ENCODE data around the gene GRAMD2A.
A peak's percentile ranks its signal among the peaks of the same experiment; 100 is the strongest.

GRAMD2A gene

DNA sequence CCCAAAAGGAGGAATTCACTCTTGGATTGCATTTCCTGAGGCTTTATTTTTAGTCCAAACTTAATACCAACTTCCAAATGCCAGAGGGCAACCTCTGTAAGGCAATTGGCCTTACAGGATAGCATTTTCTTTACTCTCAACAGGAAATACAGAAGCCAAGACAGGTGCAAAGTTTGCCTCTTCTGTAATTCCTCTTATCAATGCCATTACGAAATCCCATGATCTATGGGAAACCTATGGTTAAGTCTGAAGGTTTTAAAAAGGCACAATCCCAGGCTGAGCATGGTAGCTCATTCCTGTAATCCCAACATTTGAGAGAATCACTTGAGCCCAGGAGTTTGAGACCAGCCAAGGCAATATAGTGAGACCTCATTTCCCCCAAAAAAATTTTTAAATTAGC, 18.5 kb upstream of the GRAMD2A start:
- DNase-seq: no peak

DNA sequence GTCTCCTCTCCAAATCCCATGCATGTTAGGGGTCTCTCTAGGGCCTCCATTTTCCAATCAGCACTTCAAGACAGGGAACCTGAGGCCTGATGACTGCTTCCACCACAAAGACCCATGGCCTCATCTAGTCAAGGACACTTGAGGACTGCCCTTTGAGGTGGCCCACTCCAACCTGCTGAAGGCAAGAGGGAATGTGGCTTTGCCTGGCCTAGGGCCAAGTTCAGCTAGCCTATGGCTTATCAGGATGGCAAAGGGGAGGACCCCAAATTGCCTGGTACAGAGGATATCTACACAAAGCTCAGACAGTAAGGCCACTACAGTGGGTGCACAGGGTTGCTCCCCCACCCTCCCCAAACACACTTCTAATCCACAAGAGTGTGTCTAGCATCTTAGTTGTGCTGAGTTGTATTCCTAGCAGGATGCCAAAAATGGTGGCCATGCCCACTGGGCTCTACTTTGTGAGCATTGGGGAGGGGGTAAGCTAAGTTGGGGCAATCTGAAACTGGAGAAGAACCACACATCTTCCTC, 10.0 kb upstream of the GRAMD2A start:
- no peak for DNase-seq

DNA sequence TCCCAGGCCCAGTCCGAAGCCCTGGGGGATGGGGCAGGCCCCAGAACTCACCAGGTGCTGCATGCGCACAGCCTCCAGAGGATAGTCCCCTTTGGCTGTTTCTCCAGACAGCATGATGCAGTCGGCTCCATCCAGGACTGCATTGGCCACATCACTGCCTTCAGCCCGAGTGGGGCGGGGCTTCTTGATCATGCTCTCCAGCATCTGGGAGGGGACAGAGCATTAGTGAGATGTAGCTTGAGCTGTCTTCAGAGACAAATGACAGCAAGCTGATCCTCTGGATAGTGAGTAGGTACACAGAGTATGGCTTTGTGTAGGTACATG, 9.1 kb upstream of the GRAMD2A start:
- DNase-seq: no peak

DNA sequence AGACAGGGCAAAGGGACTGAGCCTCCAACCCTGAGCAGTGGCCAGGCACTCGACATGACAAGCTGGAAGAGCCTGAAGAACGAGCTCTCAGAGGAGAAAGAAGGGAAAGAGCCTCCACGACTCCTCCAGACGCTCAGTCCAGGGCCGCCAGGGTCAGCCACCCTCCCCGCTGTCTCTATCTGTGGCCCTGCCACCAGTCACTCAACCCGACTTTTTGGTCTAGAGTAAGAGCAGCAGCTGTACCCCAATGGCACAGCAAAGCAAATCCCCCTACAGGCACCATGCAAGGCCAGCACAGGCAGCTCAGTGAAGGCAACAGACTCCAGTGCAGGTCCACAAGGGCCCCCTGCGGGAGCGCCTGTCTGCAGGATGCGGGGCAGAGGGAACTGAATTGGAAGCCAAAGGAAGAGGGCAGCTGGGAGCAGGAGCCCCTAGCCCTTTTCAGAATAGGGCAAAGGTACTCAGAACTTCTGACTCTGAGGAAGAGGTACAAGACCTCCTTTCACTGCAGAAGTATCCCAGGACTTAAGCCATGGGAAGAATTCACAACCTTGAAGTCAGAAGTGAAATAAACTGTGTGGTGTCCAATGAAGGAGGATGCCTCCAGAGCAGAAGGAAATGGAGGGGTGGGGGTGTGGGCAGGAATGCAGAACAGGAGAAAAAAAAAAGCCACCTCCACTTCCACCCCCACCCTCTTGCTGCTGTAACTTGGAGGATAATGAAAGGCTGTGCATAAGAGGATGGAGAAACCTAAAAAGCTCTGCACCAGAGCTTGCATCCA, 8.5 kb upstream of the GRAMD2A start:
- DNase-seq: no peak

DNA sequence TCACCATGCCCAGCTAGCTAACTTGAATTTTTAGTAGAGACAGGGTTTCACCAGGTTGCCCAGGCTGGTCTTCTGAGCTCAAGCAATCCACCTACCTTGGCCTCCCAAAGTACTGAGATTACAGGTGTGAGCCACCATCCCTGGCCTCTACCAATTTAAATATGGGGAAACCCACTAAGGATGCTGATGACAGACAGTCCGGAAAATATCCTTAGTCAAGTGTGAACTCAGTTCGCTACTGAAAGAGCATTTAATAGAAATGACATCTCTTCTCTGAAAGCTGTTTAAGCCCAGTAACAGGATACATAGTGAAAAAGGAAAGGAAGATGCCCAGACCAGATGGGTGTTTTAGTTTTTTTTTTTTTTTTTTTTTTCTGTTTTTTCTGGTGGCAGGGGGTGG, 7.7 kb upstream of the GRAMD2A start:
- DNase-seq: no peak

DNA sequence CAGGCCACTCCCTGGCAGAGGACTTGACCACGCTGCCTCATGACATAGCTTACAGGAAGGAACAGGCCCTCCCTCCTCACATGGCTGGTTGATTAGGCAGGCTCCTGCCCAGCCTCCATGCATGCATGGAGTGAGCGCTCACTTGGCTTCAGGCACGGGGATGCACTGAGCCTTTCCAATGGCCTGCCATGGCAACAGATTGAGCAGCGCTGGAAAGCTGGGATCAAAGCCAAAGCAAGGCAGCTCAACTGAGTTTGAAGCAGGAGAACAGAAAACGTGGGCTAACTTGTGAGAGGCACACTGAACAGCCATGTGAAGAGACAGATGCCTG, 5.9 kb upstream of the GRAMD2A start:
- DNase-seq: no peak

DNA sequence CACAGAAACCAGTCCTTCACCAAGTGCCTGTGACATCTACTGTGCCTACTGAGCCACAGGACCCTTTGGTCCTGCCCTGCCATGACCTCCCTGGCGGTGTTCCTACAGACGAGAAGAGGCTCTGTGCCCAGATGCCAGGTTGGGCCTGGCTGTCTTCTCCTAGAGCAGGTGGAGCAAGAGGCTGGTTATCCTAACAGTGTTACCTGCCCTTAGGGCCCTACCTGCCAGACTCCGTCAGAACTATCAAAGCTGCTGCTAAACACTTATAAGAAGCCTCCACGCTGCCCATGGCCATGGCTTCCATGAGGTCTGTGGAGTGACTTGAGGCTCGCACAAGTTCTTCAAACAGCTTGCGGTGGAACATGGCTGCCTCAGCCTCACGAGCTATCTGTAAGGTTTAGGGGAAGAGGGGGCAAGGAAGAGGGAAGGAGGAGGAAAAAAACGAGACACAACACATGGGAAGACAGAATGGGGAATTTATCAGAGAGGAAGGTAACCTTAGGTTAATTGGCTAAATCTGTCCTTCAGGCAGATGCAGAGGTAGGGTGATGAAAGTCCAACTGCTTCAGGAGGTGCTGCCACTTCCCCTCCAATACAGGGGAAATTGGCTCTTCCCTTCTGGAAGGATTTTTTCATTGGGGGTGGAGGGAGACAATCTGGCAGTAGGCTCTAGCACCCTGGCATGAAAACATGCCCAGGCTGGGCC, 5.4 kb upstream of the GRAMD2A start:
- DNase-seq: no peak

DNA sequence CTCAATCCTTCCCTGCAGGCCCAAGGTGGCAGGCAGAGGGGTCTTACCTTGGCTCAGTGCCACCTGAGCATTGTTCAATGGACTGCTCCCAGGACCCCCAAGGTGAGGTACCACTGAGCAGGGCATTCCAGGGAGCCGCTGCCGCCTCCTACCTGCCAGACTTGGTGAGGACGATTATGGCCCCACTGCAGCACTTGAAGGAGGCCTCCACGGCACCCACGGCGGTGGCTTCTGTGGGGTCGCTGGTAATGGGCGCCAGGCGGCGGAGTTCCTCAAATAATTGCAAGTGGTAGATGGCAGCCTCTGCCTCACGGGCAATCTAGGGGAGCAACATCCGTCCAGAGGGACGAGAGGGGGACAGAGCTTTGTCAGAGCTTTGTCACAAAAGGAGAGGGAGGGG, 4.7 kb upstream of the GRAMD2A start:
- DNase-seq: no peak

DNA sequence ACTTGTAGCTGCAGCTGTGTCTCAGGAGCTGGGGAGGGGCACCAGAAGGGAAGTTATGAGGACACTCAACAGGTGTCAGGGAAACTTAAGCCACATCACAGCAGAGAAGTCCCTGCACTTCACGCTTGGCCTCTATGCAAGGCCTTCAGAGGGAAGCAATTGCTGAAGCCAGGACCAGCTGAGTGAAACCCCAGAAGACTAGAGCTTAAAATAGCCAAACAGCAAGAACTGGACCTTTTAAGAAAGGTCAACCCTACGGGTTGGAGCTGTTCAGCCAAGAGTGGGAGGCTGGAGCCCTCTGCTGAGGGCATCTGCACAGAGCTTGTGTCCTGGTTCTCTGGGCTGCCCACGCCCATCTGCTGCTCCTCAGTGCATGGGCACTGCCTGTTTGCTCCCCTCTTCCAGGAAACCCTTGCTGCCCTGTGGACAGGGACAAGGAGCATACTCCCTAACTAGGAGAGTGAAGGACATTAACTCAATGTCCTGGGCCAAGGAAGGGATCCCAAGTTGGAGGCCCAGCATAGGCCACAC, 3.9 kb upstream of the GRAMD2A start:
- no peak for DNase-seq

DNA sequence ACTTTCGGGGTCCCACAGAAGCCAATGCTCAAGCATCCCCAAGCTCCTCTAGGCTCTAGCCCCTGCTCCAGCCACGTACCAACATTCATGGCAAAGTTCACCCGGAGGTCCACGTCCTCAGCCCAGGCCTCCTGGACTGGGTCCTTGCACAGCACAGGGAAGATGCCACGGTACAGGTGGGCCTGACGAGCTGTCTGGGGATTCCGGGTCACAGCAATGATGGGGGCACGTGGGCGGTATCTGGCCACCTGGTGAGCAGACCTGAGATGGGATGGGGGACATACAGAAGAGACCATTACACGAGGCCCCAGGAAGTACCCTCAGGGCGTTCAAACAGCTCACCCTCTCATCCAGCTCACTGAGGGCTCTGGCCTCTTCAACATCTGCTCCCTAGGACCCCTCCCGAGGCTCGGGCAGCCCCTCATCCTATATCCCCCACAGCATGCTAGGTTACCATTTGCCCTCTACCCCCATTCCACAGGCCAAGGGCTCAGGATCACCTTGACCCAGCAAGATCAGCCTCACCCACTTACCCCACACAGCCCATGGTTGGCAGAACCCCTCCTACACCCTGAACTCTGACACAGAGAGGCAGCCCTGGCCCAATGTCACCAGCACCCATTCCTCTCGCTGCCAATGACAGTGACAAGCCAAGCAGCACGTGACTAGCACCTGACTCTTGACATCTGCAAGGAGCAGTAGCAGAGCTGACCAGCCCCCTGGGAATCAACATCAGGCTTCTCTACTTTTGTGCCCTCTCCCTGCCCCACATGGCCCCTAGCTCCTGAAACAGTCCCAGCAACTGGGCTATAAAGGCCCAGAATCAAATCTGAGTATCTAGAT, 3.0 kb upstream of the GRAMD2A start:
- DNase-seq: no peak

DNA sequence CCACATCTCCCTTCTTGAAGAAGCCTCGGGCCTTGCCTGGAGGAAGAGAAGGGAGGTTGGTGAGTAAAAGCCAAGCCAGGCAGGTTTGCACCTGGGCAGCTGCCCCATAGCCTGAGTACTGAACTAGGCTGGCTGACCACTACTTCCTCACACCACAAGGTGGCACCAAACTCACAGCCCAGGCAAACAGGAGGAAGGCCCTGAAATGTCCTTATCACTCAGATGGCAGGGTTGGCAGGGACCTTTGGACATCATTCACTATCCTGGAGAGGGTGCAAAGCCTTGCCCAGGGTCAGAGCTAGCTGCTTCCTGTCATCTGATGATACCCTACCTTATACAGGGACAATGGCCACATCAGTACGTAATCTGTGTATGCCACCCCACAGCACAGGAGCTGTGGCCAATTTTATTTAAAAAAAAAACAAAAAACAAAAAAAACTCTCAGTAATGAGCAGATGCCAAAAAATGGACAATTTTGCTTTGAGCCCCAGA, 2.2 kb upstream of the GRAMD2A start:
- DNase-seq: peak; percentile 79

DNA sequence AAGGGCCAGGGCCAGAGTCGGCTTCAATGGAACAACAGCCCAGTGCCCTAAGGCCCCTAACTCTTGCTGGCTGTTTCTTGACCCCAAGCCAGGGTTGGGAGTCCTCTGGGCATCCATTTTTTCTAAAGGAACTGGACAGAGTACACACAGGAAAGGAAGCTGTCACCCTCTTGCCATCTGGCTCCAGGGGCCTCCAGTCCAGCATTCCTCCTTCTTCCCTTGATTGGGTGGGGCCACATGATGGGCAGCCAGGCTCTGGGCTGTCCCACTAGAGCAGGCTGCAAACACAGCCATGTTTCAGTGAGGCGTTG, 1.6 kb upstream of the GRAMD2A start:
- no peak for DNase-seq

DNA sequence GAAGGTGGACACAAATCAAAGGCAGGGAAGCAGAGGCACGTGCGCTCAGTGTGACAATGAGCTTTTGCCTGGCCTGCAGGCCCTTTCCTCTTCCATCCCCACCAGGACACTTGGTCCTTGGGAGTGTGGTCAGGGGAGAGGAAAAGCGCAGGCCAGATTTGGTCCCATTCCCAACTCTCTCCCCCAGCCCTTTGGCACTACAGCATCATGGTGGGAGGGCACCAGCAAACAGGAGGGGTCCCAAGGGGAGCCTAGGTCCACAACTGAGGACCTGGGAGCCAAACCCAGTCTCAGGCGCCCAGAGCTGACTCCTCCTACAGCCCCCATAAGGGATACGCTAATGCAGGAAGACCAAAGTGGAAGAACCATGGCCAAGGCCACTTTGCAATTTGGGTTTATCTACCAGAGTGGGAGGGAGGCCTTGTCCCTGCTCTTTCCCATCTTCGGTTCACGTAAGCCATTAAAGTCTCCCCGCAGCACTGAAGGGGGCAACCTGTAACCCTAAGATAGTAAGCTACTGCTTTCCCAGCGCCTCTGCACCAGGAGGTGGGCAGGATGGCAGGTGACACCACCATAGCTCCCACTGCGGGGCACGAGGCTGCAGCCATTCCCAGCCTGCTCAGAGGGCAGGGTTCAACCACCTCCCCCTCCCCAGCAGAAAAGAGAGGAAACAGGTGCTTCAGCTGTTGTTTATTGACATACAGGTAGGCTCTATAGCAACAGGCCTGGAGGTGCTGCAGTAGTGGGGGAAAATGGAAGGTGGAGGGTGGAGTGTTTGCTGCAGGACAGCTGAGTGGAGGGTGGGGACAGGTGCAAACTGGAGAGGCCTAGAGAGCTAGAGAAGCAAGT, 993 bp upstream of the GRAMD2A start:
- DNase-seq: no peak

DNA sequence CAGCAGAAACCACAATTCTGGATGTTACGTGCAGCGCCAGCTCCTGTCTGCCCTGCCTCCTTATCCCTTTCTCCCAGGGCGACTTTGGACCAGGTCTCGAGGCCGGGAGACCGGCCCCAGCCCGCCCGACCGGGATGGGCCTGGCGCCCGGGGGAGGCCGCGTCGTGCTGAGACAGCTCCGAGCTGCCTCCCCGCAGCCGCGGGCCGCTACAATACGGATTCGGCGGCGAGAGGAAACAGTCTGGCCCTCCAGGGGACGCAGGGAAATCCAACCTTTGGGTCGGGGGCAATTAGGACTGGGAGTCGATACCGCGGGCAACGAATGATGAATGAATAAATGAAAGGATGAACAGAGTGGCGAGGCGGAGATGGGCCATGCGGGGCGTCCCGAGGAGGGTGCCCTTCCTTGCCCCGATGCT, 537 bp downstream of the GRAMD2A start:
- no peak for DNase-seq

DNA sequence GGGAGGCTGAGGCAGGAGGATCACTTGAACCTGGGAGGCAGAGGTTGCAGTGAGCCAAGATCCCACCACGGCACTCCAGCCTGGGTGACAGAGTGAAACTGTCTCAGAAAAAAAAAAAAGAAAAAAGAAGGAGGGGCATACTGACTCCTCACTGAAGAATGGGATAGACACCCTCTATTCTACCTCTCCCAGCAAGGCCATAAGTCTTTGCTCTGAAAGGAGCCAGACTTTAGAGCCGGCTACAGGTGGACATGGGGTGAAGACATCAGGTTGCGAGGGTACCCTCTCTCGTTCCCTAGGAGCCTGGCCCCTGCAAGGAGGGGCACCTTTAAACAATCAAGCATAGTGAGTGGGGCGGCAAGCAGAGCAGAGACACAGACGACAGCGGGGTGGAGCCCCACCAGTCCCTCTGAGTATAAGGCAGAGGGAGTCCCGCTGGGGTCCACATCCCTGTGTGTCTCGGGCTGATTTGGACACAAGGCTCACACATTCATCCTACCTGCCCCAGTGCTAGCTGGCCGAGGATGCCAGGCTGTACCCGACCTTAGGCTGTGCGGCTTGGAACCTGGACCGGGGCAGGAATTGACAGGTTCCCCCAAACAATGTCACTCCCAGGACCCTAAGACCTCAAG, 1.1 kb downstream of the GRAMD2A start:
- DNase-seq: no peak

DNA sequence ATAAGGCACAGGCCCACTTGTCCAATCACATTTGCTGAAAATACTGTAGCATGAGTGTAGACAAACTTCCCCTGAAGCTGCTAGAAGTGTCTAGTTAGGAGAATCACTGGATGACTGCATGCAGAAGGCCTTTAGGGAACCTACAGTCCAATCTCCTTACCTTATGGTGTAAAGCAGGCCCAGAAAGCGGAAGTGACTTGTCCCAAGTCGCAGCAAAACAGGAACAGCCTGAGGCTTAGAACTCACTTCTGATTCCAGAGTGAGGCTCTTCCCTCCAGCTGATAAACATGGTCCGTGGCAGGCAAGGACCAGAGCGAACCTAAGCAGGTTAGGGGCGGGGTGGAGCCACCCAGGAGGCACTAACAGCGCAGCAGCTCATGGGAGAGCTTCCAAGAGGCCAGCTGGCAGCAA, 2.5 kb downstream of the GRAMD2A start:
- peak; percentile 16 for DNase-seq

DNA sequence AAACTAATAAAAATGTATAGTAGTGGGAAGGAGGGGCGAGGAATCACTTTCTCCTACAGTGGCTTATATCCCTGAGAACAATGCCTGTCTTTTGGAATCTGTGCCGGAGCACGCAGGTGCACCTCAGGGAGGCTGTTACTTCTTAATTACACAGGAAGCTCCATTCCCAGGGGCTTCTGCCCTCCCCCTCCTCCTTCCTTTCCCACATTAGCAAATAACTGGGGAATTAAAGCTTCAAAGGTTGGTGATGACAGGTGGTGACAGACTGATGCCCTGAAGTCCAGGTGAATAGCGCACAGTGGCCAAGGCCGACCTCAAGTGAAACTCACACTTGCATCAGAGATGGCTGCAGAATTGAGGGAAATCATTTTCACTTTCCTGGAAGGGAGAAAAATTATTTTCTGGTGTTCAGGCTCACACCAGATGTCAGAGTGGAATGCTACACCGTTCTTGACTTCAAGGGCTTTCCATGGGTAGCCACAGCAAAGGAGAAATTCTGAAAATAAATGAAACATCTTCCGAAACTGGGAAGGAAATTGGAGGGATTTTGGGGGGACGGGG, 3.7 kb downstream of the GRAMD2A start:
- no peak for DNase-seq

DNA sequence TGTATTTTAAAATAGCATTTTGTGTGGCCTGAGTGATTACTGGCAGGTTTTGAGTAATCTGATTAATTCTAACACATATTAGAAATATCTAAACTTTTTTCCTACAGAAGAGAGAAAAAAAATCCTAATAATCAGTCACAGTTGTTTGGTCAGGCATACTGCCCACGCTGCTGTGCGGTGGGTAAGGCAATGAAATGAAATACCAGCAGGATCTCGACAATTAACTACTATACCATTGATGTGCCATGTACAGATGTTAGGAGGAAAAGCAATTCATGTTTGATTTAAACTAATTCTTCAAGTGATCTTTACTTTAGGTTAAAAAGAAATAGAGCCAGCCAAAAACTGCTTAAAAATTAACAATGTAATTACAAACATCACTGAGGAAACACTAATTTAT, 5.2 kb downstream of the GRAMD2A start:
- DNase-seq: no peak

DNA sequence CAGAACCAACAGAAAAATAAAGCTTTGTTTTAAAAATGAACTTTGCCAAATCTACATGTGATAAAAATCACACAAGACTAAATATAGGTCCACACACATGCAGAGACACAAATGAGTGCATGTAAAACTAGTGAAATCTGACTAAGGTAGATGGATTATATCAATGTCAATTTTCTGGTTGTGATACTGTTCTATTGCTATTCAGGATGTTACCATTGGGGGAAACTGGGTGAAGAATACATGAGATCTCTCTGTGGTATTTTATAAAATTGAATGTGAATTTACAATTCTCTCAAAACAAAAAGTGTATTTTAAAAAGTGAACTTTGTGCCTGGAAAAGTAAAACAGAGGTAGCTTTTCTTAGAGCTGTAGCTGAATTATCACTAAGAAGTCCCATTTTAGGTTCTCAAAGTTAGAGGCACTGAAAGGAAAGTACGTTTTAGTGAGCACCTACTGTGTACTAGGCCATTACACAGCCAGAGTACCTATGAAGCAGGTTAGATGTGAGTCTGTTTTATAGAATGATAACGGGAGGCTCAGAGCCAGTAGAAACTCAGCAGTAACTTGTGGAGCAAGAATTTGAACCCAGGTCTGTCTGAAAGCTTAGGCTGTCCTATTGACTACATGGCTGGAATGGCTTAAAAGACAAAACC, 8.2 kb downstream of the GRAMD2A start:
- DNase-seq: no peak

DNA sequence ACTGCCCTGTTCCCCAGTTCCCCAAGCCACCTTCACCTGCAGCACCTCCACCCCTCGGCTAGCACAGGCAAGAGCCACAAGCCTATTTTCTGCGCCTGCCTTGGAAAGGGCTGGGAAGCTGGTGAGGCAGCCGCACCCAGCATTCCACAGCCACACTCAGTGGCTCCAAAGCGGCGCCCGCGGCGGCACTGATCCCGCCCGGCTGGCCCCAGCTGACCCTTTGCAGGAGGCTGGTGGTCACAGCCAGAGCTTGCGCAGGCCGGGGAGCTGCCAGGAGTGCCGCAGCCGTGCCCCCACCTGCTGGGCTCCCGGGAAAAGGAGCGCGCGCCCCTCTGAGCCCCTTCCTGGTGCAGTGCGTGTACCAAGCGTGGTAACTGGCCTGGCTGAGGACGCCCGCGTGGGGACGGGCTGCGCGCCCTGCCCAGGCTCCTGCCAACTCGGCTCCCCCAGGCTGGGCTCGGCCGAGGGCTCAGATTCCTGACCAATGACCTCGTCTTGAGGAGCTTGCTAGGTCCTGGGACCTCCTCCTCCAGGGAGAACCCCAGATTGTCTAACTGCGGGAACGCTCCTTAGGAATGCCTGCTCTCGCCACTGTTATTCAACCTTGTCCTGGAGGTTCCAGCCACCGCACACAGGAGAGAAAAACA, 13.3 kb downstream of the GRAMD2A start:
- no peak for DNase-seq

DNA sequence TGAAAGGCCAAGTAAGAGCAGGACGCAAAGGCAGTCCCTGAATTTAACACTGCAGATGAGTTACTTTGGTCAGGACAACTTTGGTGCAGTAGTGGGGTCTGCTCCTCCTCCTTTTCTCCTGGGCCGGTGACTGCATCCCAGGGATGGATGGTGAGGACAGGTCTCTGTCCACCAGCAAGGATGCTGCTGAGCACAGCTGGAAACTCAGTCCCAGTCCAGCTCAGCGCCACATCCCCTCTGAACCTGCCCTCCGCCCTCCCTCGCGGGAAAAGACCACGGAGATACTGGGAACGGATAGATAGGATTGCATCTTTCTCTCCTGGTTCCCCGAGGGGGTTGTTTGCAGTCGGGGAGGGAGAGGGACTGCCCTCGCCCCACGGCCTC, 13.8 kb downstream of the GRAMD2A start:
- DNase-seq: no peak

Measured in CD4-positive, alpha-beta T cell treated with Interleukin-21 for 1 hour (primary cell).